HFF-Myc (cell line): ENCODE measurements around the gene RHCE.
"Not testable (repeated sequence)": the region's sequence is repeated elsewhere in the genome, so short reads cannot be mapped to it uniquely, and the experiment has no call there.

Experiments
- DNase-seq: peaks from one replicate; pipeline ENCODE4 v3.0.0-alpha.2; 2011; ENCODE audit warnings: low read depth; ENCODE audit errors: extremely low read depth
- H3K4me3 ChIP-seq: replicated peaks from 2 replicates; pipeline ENCODE4 v1.5.1; 2011; ENCODE audit warnings: low read depth, mild to moderate bottlenecking, control low read depth, low read length
- TF ChIP-seq, protein P1 (sequence below): IDR thresholded peaks from 2 replicates; pipeline ENCODE4 v1.5.1; 2012; ENCODE audit warnings: mild to moderate bottlenecking, low read depth, low read length, control low read depth; ENCODE audit errors: missing control alignments

The RHCE gene

DNA sequence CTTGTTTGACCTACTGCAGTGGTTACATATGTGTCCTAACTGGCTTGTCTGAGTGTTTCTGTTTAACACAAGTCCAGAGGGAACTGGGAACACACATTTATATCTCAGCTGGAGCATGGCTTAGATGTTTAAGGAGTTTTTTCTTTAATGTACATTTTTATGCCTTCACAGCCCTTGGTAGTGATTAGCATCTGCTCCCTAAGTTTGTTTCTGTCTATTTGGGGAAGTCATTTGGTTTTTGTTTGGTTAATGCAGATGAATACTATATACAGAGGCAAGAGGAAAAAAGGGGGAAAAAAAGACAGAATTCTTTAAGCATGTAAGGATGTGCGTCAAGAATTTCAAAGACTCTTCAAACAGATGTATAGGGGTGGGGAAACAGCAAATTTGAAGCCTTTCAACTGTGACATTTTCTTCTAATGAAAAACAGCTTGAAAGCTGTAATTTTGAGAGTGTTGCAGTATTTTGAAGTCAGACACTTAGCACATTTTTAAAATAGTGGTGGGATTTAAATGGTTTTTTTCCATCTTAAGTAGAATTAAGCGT, 25.4 kb upstream of the RHCE start:
- TF ChIP-seq, protein P1, sequence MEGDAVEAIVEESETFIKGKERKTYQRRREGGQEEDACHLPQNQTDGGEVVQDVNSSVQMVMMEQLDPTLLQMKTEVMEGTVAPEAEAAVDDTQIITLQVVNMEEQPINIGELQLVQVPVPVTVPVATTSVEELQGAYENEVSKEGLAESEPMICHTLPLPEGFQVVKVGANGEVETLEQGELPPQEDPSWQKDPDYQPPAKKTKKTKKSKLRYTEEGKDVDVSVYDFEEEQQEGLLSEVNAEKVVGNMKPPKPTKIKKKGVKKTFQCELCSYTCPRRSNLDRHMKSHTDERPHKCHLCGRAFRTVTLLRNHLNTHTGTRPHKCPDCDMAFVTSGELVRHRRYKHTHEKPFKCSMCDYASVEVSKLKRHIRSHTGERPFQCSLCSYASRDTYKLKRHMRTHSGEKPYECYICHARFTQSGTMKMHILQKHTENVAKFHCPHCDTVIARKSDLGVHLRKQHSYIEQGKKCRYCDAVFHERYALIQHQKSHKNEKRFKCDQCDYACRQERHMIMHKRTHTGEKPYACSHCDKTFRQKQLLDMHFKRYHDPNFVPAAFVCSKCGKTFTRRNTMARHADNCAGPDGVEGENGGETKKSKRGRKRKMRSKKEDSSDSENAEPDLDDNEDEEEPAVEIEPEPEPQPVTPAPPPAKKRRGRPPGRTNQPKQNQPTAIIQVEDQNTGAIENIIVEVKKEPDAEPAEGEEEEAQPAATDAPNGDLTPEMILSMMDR = no peak
- H3K4me3 ChIP-seq = no peak overlapping the region
- DNase-seq = no peak

DNA sequence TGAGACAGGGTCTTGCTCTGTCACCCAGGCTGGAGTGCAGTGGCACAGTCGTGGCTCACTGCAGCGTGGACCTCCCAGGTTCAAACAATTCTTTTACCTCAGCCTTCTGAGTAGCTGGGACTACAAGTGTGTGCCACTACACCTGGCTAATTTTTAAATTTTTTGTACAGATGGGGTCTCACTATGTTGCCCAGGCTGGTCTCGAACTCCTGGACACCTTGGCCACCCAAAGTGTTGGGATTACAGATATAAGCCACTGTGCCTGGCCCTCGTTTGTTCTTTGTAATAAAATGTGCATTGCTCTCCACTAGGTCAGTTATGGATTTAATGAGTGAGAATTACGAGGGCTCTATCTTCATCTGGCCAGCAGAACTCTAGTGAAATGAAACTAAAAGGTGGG, 24.0 kb upstream of the RHCE start:
- not testable (repeated sequence) for H3K4me3 ChIP-seq, DNase-seq

DNA sequence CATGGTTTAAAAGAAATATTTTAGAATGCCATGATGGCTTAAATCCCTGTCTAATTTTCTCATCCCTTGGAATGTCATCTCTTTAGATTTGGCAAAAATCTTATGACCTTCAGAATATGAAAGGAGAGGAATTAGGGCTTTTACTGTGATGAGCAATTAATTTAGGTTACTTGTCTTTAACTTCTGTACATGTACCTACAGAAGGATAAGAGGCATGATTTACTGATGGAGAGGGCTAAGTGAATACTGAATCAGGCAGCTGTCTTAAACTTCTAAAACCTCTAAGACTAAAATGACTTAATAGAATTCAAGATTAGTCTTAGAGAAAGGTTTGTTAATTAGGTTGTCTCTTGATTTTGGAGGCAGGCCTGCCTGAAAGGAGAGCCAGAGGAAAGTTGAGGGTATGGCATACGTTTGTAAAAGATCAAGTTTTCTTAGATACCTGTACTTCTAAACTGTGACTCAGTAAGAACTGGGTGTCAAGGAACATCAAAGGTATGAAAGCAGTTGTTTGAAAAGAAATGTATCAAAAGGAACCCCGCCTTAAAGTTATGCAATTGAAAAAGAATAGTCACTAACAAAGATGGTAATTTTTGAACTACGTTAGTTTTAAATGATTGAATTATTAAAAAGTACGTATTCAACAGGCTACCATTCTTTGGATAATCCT, 22.5 kb upstream of the RHCE start:
- TF ChIP-seq, protein P1 = no peak

DNA sequence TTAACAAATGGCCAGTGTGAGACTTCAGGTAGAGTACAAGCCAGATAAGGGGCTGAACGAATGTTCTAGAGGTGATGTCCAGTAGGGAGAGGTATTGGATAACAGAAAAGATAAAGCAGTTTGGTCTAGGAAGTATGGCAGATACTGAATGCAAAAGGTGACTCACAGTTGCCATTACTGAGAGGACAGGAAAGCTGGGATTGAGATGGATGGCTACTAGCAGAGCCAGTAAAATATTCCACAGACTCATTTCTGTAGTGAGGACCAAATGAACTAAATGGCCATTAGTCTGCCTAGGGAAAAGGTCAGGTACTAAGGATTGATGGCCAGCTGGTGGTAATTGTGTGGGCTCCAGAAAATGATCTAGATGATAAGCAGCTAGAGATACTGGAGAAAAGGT, 21.6 kb upstream of the RHCE start:
- H3K4me3 ChIP-seq = no peak overlapping the region
- DNase-seq = no peak
- TF ChIP-seq, protein P1 = no peak

More for the DNA sequence above, 22.5 kb upstream of the RHCE start:
- DNase-seq = no peak
- no peak overlapping the region for H3K4me3 ChIP-seq

DNA sequence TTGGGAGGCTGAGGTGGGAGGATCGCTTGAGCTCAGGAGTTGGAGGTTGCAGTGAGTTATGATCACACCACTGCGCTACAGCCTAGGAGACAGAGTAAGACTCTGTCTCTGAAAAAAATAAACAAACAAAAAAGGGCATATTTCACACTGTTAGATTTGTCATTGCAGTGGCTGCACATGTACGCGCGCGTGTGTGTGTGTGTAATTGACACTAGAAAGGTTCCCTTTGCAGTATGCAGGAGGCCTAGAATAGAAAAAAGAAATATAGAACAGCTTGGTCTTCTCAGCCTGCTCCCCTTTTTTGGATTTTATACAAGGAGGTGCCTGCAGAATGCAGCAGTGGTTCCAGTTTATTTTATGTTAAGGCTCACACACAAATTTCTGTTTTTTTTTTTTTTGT, 18.7 kb upstream of the RHCE start:
- DNase-seq = no peak
- H3K4me3 ChIP-seq = no peak overlapping the region
- TF ChIP-seq, protein P1 = no peak

DNA sequence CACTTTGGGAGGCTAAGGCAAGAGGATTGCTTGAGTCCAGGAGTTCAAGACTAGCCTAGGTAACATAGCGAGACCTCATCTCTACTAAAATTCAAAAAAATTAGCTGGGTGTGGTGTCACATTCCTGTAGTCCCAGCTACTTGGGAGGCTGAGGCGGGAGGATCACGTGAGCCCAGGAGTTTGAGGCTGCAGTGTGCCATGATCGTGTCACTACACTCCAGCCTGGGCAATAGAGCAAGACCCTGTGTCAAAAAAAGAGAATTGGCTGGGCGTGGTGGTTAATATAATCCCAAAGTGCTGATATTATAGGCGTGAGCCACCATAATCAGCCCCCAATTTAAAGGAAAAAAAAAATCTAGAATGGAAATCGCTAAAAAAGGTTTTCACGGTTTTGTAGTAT, 17.0 kb upstream of the RHCE start:
- H3K4me3 ChIP-seq = no peak overlapping the region
- TF ChIP-seq, protein P1 = no peak
- DNase-seq = no peak

DNA sequence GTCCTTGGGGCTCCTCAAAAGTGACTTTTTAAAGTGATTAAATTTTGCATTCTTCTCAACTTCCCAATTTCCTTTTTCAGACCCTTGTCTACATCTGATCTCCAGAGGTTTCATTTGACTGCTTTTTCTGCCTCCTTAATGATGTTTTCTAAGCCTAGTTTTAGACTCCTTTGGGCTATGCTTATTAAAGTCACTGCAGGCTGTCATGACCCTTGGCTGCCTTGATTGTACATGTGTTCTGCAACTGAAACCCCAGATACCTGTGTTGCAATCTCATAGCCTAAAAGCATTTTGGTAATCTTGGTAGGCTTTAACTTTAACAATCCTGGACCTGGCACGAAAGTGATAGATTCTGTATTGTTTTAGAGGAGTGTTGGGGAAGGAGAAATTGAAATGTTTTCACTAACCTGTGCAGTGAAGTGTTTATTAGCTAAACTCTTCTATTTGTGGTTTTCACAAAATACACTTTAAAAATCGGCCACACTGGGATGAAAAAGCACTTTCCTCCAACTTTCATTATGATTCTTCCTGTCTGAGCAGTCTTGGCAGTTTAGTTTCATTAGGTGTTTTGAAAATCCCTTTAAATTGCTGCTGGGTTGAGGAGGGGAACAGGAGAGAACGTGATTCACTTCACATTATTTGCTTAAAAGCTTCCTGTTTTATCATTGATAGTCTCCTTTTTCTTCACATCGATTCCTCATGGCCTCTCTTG, 14.9 kb upstream of the RHCE start:
- no peak for DNase-seq
- TF ChIP-seq, protein P1 = no peak
- H3K4me3 ChIP-seq = no peak overlapping the region
